ENCODE data around the gene MEIKIN. TPM values are rescaled to one million over a fixed set of nuclear protein-coding genes. Genes with fewer than 3 reads are reported as not detected.
"Not testable (repeated sequence)": the region's sequence is repeated elsewhere in the genome, so short reads cannot be mapped to it uniquely, and the experiment has no call there.

The MEIKIN gene
- total RNA-seq, 1 donor from 2014 or later = not detected

GRCh38 chr5:131810510-131811249, 134.8 kb downstream of the MEIKIN start:
- DNase-seq (ENCODE audit: low spot score) = peak; percentile 14

GRCh38 chr5:131796793-131797693, 148.4 kb downstream of the MEIKIN start, which contains the start of gene FNIP1:
Gene FNIP1, minus strand, starts transcription at chr5:131797017. Its CDS starts 96 bp downstream, at chr5:131796921.
- DNase-seq (ENCODE audit: low spot score) = peak; percentile 99

GRCh38 chr5:131795879-131796792, 149.3 kb downstream of the MEIKIN start:
- DNase-seq (ENCODE audit: low spot score) = peak; percentile 59

DNA sequence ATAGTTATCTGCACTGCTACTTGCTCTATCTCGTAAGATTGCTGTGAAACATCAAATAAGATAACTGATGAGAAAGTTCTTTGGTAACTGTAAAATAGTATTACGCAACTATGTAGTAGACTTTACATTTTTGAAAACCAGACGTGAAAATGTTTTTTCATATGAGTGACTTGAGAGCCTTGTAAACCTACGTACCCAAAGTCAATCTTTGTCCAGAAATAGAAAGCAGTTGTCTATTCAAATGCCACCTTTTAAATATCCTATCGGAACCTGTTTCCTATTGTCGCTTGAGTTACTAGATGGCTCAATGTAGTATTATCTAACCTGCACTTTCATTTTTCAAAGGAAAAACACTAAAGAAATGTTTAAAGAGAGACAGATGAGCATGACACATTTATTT, 150.2 kb downstream of the MEIKIN start:
- peak; percentile 54 for DNase-seq (ENCODE audit: low spot score)

DNA sequence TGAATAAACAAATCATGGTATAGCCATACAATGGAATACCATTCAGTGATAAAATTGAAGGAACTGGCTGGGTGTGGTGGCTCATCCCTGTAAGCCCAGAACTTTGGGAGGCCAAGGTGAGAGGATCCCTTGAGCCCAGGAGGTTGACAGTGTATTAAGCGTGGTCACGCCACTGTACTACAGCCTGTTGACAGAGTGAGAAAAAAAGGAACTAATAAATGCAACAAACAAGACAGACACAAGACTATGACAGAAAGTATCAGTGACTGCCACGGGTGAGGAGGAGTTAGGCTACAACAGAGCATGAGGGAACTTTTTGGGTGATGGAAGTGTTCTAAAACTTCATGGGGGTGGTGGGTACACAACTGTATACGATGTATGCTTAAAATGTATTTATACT, 150.9 kb downstream of the MEIKIN start:
- no peak for DNase-seq (ENCODE audit: low spot score)

DNA sequence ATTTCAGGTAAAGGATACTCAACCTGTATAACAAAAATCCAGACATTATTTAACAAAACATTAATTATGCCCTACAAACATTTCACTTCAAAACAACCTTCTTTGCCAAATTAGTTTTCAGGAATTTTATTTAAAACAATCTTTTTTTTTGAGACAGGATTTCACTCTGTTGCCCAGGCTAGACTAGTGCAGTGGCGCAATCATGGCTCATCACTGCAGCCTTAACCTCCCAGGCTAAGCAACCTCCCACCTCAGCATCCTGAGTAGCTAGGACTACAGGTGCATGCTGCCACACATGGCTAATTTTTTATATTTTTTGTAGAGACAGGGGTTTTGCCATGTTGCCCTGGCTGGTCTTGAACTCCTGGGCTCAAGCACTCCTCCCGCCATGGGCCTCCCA, 152.6 kb downstream of the MEIKIN start:
- no peak for DNase-seq (ENCODE audit: low spot score)

DNA sequence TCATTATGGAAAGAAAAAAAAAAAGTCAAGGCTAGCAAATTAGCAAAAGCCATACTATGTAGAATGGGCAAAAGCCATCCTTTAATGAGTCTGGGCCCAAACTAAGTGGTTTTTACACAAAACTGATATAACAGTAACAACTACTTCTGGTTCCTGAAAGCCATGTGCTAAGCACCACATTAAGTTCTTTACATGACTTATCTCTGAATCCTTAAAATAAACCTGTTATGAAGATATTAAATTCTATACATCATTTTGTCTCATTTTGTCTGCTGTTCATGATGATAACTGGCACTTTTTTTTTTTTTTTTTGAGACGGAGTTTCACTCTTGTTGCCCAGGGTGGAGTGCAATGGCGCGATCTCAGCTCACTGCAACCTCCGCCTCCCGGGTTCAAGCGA, 153.6 kb downstream of the MEIKIN start:
- DNase-seq (ENCODE audit: low spot score) = no peak

GRCh38 chr5:131790550-131790949, 154.9 kb downstream of the MEIKIN start:
- DNase-seq (ENCODE audit: low spot score) = no peak

- DNase-seq (ENCODE audit: low spot score) = no peak
These were observed 155.7 kb downstream of the MEIKIN start for GRCh38 chr5:131789765-131790164.

DNA sequence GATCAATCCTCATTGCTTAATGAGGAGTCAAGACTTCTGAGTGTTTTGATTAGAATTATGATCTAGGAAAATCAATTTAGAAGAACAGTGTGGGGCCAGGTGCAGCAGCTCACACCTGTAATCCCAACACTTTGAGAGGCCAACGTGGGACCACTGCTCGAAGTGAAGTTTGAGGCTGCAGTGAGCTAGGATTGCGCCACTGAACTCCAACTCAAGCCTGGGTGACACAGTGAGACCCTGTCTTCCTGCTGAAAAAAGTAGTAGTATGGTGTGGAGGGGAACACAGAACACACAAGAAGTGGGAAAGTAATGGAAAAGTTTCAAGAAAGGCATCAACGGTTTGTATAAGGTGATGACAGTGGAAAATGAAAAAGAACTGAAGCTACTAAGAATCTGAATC, 157.7 kb downstream of the MEIKIN start:
- DNase-seq (ENCODE audit: low spot score) = no peak

GRCh38 chr5:131786900-131787692, 158.4 kb downstream of the MEIKIN start:
- DNase-seq (ENCODE audit: low spot score) = no peak

DNA sequence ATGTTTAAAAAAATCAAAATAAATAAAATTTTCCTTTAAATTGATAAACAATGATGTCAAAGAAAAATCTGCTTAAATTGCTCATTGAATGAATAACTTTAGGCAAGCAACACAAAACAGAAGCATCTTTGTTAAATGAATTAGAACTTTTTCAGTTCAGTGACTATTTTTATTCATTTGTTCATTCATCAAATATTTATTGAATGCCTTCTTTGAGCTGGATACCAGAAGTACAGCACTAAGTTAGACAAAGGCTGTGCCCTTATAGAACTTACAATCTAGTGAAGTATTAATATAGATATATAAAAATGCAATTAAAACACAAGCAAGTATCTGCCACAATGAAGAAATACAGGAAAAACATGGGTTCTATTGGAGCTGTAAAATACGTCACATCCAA, 159.4 kb downstream of the MEIKIN start:
- DNase-seq (ENCODE audit: low spot score) = no peak

DNA sequence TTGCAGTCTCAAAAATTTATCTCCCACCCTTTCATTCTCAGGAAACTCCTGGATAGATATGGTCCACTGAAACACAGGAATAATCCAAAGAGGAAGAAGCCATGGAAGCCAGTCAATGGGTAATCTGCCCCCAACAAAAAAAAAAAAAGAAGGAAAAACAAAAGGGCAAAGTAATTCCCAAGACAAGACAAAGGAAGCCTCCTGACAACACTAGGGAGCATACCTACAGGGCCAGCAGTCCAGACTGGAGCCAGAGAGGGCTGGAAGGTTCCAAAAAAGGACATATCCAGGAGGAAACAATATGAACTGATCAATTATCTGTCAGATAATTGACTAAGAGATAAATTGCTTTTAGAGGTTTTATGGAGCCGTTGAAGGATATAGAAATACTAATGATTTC, 161.6 kb downstream of the MEIKIN start:
- no peak for DNase-seq (ENCODE audit: low spot score)

- DNase-seq (ENCODE audit: low spot score) = no peak
These were observed 162.1 kb downstream of the MEIKIN start for GRCh38 chr5:131783357-131783756.

DNA sequence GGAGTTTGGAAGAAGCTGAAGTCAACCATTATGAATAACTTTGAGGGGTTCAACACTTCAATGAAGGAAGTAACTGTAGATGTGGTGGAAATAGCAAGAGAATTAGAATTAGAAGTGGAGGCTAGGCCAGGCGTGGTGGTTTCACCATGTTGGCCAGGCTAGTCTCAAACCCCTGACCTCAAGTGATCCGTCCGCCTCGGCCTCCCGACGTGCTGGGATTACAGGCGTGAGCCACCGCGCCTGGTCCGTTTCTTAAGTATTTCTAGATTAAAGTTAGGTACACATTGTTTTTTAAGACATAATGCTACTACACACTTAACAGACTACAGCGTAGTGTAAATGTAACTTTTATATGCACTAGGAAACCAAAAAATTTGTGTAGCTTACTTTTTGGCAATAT, 162.7 kb downstream of the MEIKIN start:
- DNase-seq (ENCODE audit: low spot score) = no peak

GRCh38 chr5:131778141-131778540, 167.3 kb downstream of the MEIKIN start:
- DNase-seq (ENCODE audit: low spot score) = not testable (repeated sequence)

GRCh38 chr5:131776450-131776849, 169.0 kb downstream of the MEIKIN start:
- peak; percentile 35 for DNase-seq (ENCODE audit: low spot score)

DNA sequence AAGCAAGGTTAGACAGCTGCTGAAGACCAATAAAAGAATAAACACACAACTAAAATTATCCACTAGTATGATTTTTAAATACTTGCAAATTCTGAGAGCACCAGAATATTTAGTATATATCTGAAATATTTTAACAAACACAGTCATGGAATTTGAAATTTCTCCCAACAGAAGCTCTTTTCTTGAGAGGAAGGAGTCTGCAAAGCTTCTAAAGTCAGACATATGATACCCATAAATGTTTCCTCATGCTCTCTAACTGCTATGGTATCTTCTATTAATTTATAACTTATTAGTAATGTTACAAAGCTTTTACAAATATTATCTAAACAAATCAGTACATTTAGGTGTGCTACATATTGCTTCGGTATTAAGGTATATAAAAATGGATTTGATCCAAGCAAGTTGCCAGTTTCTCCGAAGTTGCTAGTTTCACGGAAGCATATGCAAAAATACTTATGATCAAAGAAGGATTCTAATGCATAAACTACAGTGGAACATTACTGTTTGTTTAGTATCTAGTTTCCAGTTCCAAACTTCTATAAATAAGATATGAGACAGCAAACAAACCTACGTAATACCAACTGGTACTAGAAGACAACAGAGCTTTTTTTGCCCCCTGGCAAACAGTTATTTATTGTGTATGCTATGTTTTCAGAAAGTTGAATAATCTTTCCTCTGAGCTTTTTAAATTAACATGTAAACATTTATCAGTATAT, 170.7 kb downstream of the MEIKIN start:
- no peak for DNase-seq (ENCODE audit: low spot score)

DNA sequence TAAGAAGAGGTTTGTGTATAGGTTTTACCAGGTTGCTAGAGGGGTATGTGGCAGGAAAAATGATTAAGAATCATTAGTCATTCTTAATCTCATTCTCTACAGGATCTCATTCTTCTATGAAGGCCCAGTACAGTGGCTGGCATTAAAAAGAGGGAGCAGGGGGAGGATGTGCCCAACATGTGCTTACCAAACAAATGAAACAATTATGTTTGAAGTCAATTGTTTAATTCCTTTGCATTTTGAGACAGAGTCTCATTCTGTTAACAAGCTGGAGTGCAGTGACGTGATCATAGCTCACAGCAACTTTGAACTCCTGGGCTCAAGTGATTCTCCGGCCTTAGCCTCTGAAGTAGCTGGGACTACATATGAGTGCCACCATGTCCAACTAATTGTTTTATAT, 171.7 kb downstream of the MEIKIN start:
- DNase-seq (ENCODE audit: low spot score) = no peak

- DNase-seq (ENCODE audit: low spot score) = no peak
These were observed 173.8 kb downstream of the MEIKIN start for GRCh38 chr5:131771692-131772091.
